Heart left ventricle (tissue), 16 donors: ENCODE measurements around the gene NIFK. TPM values are rescaled to one million over a fixed set of nuclear protein-coding genes. Genes with fewer than 3 reads are reported as not detected.

Source experiments
- ATAC-seq, 4 donors: fragments of 200-7000 bp; cut with Tn5 transposase; one replicate each; pipeline ENCODE4 v1.9.1; 2020 to 2022; ENCODE audit warnings: moderate library complexity in 4 of 4, mild to moderate bottlenecking in 3 of 4, moderate number of reproducible peaks in 1 of 4
- DNase-seq, 5 donors: peaks; one replicate each; pipeline ENCODE4 v3.0.0-alpha.2; 2020
- H3K27ac ChIP-seq, 12 donors: fragments of 200-600 bp; sonication (generic) in 4 of 12; one replicate each; pipeline versions ENCODE4 v1.5.0 to v1.8.0; 2016 to 2022; ENCODE audit warnings: mild to moderate bottlenecking in 2 of 12
- H3K27me3 ChIP-seq, 9 donors: fragments of 200-600 bp; sonication (generic) in 2 of 9; one replicate each; pipeline versions ENCODE4 v1.5.1 to v1.8.0; 2016 to 2022; ENCODE audit warnings: mild to moderate bottlenecking in 3 of 9
- H3K36me3 ChIP-seq, 9 donors: fragments of 200-600 bp; sonication (generic) in 2 of 9; one replicate each; pipeline versions ENCODE4 v1.5.0 to v1.8.0; 2018 to 2022; ENCODE audit warnings: mild to moderate bottlenecking in 2 of 9
- H3K4me1 ChIP-seq, 12 donors: fragments of 200-600 bp; sonication (generic) in 4 of 12; one replicate each; pipeline versions ENCODE4 v1.5.0 to v1.8.0; 2016 to 2022; ENCODE audit warnings: mild to moderate bottlenecking in 3 of 12
- H3K4me3 ChIP-seq, 12 donors: fragments of 200-600 bp; sonication (generic) in 4 of 12; one replicate each; pipeline versions ENCODE4 v1.5.0 to v1.8.0; 2017 to 2022; ENCODE audit warnings: mild to moderate bottlenecking in 9 of 12, moderate library complexity in 4 of 12
- H3K9me3 ChIP-seq, 12 donors: fragments of 200-600 bp; sonication (generic) in 4 of 12; one replicate each; pipeline versions ENCODE4 v1.5.0 to v1.8.0; 2016 to 2022; ENCODE audit warnings: mild to moderate bottlenecking in 1 of 12
- CTCF ChIP-seq, 12 donors: fragments of 200-600 bp; sonication (generic) in 4 of 12; IDR thresholded peaks; one replicate each; pipeline versions ENCODE4 v1.5.0 to v1.8.0; 2018 to 2022; ENCODE audit warnings: antibody characterized with exemption in 12 of 12, mild to moderate bottlenecking in 5 of 12
- POLR2A ChIP-seq, 2 donors: fragments of 450-650 bp; IDR thresholded peaks; one replicate each; pipeline ENCODE4 v1.6.1; 2017; ENCODE audit warnings: antibody characterized with exemption in 2 of 2, mild to moderate bottlenecking in 2 of 2, moderate library complexity in 2 of 2
- WGBS, 4 donors: extraction: QIAGEN DNeasy Blood & Tissue Kit in 2 of 4; methylation state at CpG; one replicate each; pipeline versions ENCODE4 v1.1.5 to v1.1.7; 2013 to 2018; 5-methylcytosine and 5-hydroxymethylcytosine counted together
- intact Hi-C, 10 donors: fragments of 100-400 bp; cut with DNase I; formaldehyde crosslinking; loops; one replicate each; pipeline versions ENCODE4 v1.11.1 to v1.14.2; 2022
- polyA plus RNA-seq, 2 donors: library from polyadenylated mRNA; stranded (reverse); fragments of 200-250 nt; gene quantifications; one replicate each; pipeline ENCODE4 v1.2.3, GENCODE V29; 2013
- total RNA-seq, 9 donors: library from RNA; depleted of rRNA in 2 of 9; stranded (reverse); fragments of >200 nt in 2 of 9; fragmentation: NEBNext Ultra II Directional in 3 of 9; extraction: Animal tissue kit (Norgen Biotek cat#: 25700) in 3 of 9; gene quantifications; one replicate each; pipeline versions ENCODE4 v1.1.0 to v1.2.4, GENCODE V29; 2016 to 2023
- donor health status: ischemic (EF 13 %, LVEDD 7.1; RV severe dilation, severe dysfunction).
- donor health status: healthy with polysubstance abuse.
- donor health status: DM: no; HTN: yes; CAD: no.
- donor health status: DM: no; HTN: no; CAD: no.
- donor health status: ischemic (EF 25% LVEDD 6.9; RV normal size, moderate dysfunction).
- donor health status: ischemic (EF 25% LVEDD 5.7; RV mildly dilated, moderate dysfunction).
- donor health status: healthy.
- donor health status: DM: yes; HTN: yes; CAD: no.
- donor health status: ischemic (EF 35%, LVEDD 5.7; RV mildly dilated, moderate dysfunction).
- donor health status: nonischemic (EF 11% LVEDD 7.7; RV severe dilation, severe dysfunction).
- donor health status: DM: yes; HTN: yes; CAD: no.
- donor health status: PGD.
- donor health status: ischemic (EF 29% LVEDD 5.4; RV normal size, mild dysfunction).
- donor health status: nonischemic (EF 23%, LVEDD 6.1; RV moderate dilation, normal function).

The NIFK gene
- total and polyA plus RNA-seq, 11 donors: 19.1 to 41.3 (median 28.8) TPM

GRCh38 chr2:121764681-121765228, 28.1 kb upstream of the NIFK start:
- TF ChIP-seq CTCF (IDR thresholded peaks at IDR 0.05) (no peak), POLR2A (IDR thresholded peaks at IDR 0.05) (no peak)
- no peaks in the 10 kb centered on the region for H3K27me3 ChIP-seq
- no peak overlapping the region for H3K27ac ChIP-seq
- DNase-seq (no peak), ATAC-seq (no peak)
- intact Hi-C loops: no loop called here
- no peaks in the 10 kb centered on the region for H3K9me3 ChIP-seq
- 92 to 95% (median 94%) methylated on average over 10 of the region's 10 CpGs for WGBS, 4 donors
- H3K36me3 ChIP-seq: peaks cover 6 to 100% (median 98%) of the 10 kb centered on the region in 9 donors
- no peak overlapping the region for H3K4me3 ChIP-seq
- no peaks in the 10 kb centered on the region for H3K4me1 ChIP-seq

- H3K9me3 ChIP-seq: no peaks in the 10 kb centered on the region
- H3K4me1 ChIP-seq: peaks cover 0 to 30% (median 17%) of the 10 kb centered on the region in 12 donors
- H3K27ac ChIP-seq: peak within 1 kb of the TSS; percentile 37 to 86 (median 76)
- ATAC-seq: peak; percentile 100
- intact Hi-C loops: loop anchor here in 2 of 10 donors (2.0 kb wide), 1 partner anchor 19 kb away; the partner anchor contains the start of gene NIFK (in 2 of the 2)
- peak within 1 kb of the TSS; percentile 54 to 99 (median 91) for H3K4me3 ChIP-seq
- peaks cover 0 to 32% (median 28%) of the 10 kb centered on the region in 9 donors for H3K36me3 ChIP-seq
- DNase-seq: peak; percentile 98 to 99 (median 99)
- TF ChIP-seq POLR2A (IDR thresholded peaks at IDR 0.05) (peak in 1 of 2 donors; percentile 75), CTCF (IDR thresholded peaks at IDR 0.05) (no peak)
- 0 to 1% (median 0%) methylated on average over 34 to 67 of the region's 67 CpGs for WGBS, 4 donors
- H3K27me3 ChIP-seq: no peaks in the 10 kb centered on the region
Measured at GRCh38 chr2:121755237-121756111, 18.8 kb upstream of the NIFK start, which contains the start of gene TSN. TSS of gene TSN (plus strand) at chr2:121755651. CDS start at chr2:121755780, 129 bp downstream.

GRCh38 chr2:121754851-121755236, 18.2 kb upstream of the NIFK start:
- Histone ChIP-seq H3K9me3 (no peaks in the 10 kb centered on the region), H3K4me1 (peaks cover 0 to 30% (median 17%) of the 10 kb centered on the region in 12 donors), H3K36me3 (peaks cover 0 to 26% (median 22%) of the 10 kb centered on the region in 9 donors), H3K4me3 (peak overlapping the region; percentile 46 to 99 (median 91)), H3K27ac (peak overlapping the region in 10 of 12 donors; percentile 15 to 85 (median 74)), H3K27me3 (no peaks in the 10 kb centered on the region)
- 1 to 5% (median 3%) methylated on average over 8 of the region's 8 CpGs for WGBS, 4 donors
- no peak for TF ChIP-seq CTCF (IDR thresholded peaks at IDR 0.05)
- no peak for TF ChIP-seq POLR2A (IDR thresholded peaks at IDR 0.05)
- DNase-seq: no peak
- intact Hi-C loops: loop anchor here in 2 of 10 donors (2.0 kb wide), 1 partner anchor 18 kb away; the partner anchor contains the start of gene NIFK (in 2 of the 2)
- no peak for ATAC-seq

- H3K4me3 ChIP-seq: no peak overlapping the region
- no peaks in the 10 kb centered on the region for H3K27me3 ChIP-seq
- no peaks in the 10 kb centered on the region for H3K36me3 ChIP-seq
- no peak overlapping the region for H3K27ac ChIP-seq
- no peak for DNase-seq
- H3K4me1 ChIP-seq: no peaks in the 10 kb centered on the region
- 57 to 68% (median 65%) methylated on average over 4 of the region's 4 CpGs for WGBS, 4 donors
- intact Hi-C loops: no loop called here
- H3K9me3 ChIP-seq: no peaks in the 10 kb centered on the region
- TF ChIP-seq CTCF (IDR thresholded peaks at IDR 0.05): peak in 6 of 12 donors; percentile 13 to 32 (median 21)
- TF ChIP-seq POLR2A (IDR thresholded peaks at IDR 0.05): no peak
- peak in 1 of 4 donors; percentile 45 for ATAC-seq
Measured at GRCh38 chr2:121748202-121748601, 11.5 kb upstream of the NIFK start.
